Gastroesophageal sphincter (tissue), 4 donors: ENCODE results near the gene SLC38A1. TPM values are rescaled to one million over a fixed set of nuclear protein-coding genes. Genes with fewer than 3 reads are reported as not detected.

Source experiments
- ATAC-seq: fragments of 150-250 bp; one replicate; pipeline ENCODE4 v1.9.1; 2016; ENCODE audit warnings: mild to moderate bottlenecking, moderate library complexity
- H3K27ac ChIP-seq, 4 donors: fragments of 200-600 bp; sonication (generic) in 3 of 4; 1 replicate in 3 of 4; 2 replicates in 1 of 4; pipeline ENCODE4 v1.5.1; 2016 to 2019
- H3K27me3 ChIP-seq: fragments of 200-600 bp; sonication (generic); one replicate; pipeline ENCODE4 v1.5.1; 2019
- H3K36me3 ChIP-seq, 2 donors: fragments of 200-600 bp; sonication (generic); one replicate each; pipeline ENCODE4 v1.5.1; 2019; ENCODE audit warnings: control low read depth in 1 of 2
- H3K4me1 ChIP-seq, 3 donors: fragments of 200-600 bp; sonication (generic); 1 replicate in 2 of 3; 2 replicates in 1 of 3; pipeline ENCODE4 v1.5.1; 2016 to 2019; ENCODE audit warnings: control low read depth in 2 of 3
- H3K4me3 ChIP-seq, 2 donors: fragments of 200-600 bp; sonication (generic); one replicate each; pipeline ENCODE4 v1.5.1; 2019; ENCODE audit warnings: mild to moderate bottlenecking in 1 of 2, moderate library complexity in 1 of 2
- H3K9me3 ChIP-seq, 3 donors: fragments of 200-600 bp; sonication (generic); one replicate each; pipeline ENCODE4 v1.5.1; 2017 to 2019; ENCODE audit warnings: control low read depth in 2 of 3
- CTCF ChIP-seq, 4 experiments: fragments of 200-600 bp in 2 of 4; fragments of 450-650 bp in 2 of 4; sonication (generic) in 1 of 4; IDR thresholded peaks; one replicate each; pipeline ENCODE4 v1.5.1; 2017 to 2019; ENCODE audit warnings: antibody characterized with exemption in 4 of 4, mild to moderate bottlenecking in 2 of 4, moderate library complexity in 2 of 4
- EP300 ChIP-seq: sonication (generic); formaldehyde crosslinking; IDR thresholded peaks from one replicate; pipeline ENCODE4 v1.6.1; 2017; ENCODE audit warnings: antibody characterized with exemption, mild to moderate bottlenecking
- POLR2A ChIP-seq, 2 donors: fragments of 450-650 bp; IDR thresholded peaks; one replicate each; pipeline ENCODE4 v1.6.1; 2017; ENCODE audit warnings: antibody characterized with exemption in 2 of 2, mild to moderate bottlenecking in 2 of 2, moderate library complexity in 1 of 2
- POLR2AphosphoS5 ChIP-seq: sonication (generic); formaldehyde crosslinking; IDR thresholded peaks from one replicate; pipeline ENCODE4 v1.6.1; 2017; ENCODE audit warnings: antibody characterized with exemption
- WGBS, 2 donors: methylation state at CpG; one replicate each; pipeline ENCODE4 v1.1.5; 2018; ENCODE audit warnings: low coverage in 1 of 2; 5-methylcytosine and 5-hydroxymethylcytosine counted together
- total RNA-seq, 4 donors: library from RNA; depleted of rRNA; stranded (reverse); fragments of >200 nt; gene quantifications; one replicate each; pipeline ENCODE4 v1.1.0, GENCODE V29; 2016

The SLC38A1 gene
- total RNA-seq, 4 donors from 2014 or later = 175 to 273 (median 195) TPM

DNA sequence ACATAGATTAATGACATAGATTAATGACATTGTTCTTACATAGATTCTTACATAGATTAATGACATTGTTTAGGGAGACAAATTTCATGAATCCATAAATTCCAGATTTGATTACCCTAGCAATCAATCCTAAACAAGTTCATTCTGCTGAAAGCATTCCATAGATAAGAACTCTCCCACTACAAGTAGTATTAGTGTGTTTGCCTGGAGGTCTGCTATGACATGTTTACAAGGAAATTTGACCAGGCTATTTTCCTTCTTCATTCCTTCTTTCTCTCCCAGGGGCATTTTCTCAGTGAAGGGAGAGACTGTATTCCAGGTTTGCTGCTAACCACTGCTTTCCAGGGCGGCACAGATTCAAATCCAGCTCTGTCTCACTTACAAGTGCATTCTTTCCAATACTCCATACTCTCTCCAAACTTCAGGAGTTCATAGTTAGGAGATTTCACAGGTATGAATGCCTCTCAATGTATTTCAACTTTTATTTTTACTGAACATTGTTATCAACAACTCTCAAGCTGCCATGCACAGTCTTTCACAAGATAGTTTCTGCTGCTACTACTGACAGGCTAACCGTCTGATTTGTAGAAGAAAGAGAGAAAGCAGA lies 134.5 kb downstream of the SLC38A1 start:
- no peak overlapping the region for H3K27ac ChIP-seq
- H3K4me3 ChIP-seq = no peak overlapping the region
- H3K36me3 ChIP-seq = no peaks in the 10 kb centered on the region
- H3K9me3 ChIP-seq = no peaks in the 10 kb centered on the region
- WGBS, 2 donors = 51 to 95% methylated on average over 2 of the region's 2 CpGs
- no peaks in the 10 kb centered on the region for H3K27me3 ChIP-seq
- no peak for TF ChIP-seq POLR2A (IDR thresholded peaks at IDR 0.05)
- TF ChIP-seq CTCF (IDR thresholded peaks at IDR 0.05) = no peak
- no peak for TF ChIP-seq EP300
- TF ChIP-seq POLR2AphosphoS5 = no peak
- no peaks in the 10 kb centered on the region for H3K4me1 ChIP-seq
- ATAC-seq = no peak

DNA sequence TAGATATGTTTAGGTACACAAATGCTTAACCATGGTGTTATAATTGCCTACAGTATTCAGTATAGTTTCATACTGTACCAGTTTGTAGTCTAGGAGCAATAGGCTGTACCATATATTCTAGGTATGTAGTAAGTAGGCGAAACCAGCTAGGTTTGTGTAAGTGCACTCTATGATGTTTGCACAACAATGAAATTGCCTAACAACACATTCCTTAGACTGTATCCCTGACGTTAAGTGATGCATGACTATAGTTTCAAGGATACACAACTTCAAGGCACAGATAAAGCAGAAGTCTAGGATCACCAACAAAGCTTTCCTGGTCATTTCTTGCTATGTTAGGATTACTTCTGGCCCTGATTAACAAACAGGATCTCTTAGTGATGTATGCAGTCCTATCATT lies 135.1 kb downstream of the SLC38A1 start:
- Histone ChIP-seq H3K36me3 (no peaks in the 10 kb centered on the region), H3K4me1 (no peaks in the 10 kb centered on the region), H3K9me3 (no peaks in the 10 kb centered on the region), H3K4me3 (no peak overlapping the region), H3K27ac (no peak overlapping the region), H3K27me3 (no peaks in the 10 kb centered on the region)
- TF ChIP-seq POLR2AphosphoS5 (no peak), EP300 (no peak), POLR2A (IDR thresholded peaks at IDR 0.05) (no peak), CTCF (IDR thresholded peaks at IDR 0.05) (no peak)
- 58 to 100% methylated on average over 1 to 2 of the region's 2 CpGs for WGBS, 2 donors
- ATAC-seq = no peak

Other genes with a start within 250 kb of the SLC38A1 start
- 100 to 1,000 TPM; 175 to 271 (median 263) TPM for gene SLC38A2, start 103.7 kb upstream of the SLC38A1 start, total RNA-seq